Measurements from ENCODE around the gene ZNF536. TPM values are rescaled to one million over a fixed set of nuclear protein-coding genes. Genes with fewer than 3 reads are reported as not detected.

Gene ZNF536
- total and polyA plus RNA-seq, 2 of the 13 experiments (the other 11 are each of a cell fraction or from before 2014, with no cell fraction given) = not detected

DNA sequence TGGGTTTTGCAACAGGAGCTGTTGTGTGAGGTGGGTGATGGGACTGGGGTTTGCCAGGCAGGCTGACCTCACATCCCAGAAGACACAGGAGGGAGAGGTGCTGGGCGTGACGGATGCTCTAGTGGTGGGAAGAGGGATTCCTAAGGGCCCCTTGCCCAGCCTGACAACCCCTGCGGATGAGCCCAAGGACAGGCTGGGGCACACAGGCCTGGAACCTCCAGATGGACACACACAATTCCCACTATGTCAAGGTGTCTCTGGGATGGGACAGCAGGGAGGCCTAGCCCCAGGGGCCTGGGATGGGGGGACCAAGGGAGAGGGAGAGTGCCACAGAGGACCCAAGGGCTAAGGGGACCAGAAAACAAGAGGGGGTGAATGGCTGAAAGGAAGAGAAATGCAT lies 191.5 kb downstream of the ZNF536 start:
- Histone ChIP-seq H3K27me3 (ENCODE audit: control insufficient read depth in 1 of 2, insufficient read depth in 2 of 2, low read length in 2 of 2) (peaks cover 0 to 6% of the 10 kb centered on the region in 2 experiments; a peak in 1 of 5 replicates), H4K20me1 (ENCODE audit: insufficient read depth, low read length) (no peaks in the 10 kb centered on the region), H3K4me2 (ENCODE audit: low read depth, low read length) (no peak overlapping the region), H3K4me3 (replicated peaks in 1 of 3; ENCODE audit: insufficient read depth in 1 of 3, low read depth in 2 of 3, low read length in 3 of 3) (no peak overlapping the region), H3K9ac (ENCODE audit: insufficient read depth, low read depth, low read length) (no peak overlapping the region), H2AFZ (ENCODE audit: low read length) (no peak overlapping the region), H3K27ac (ENCODE audit: extremely low read length, insufficient read depth, low read length) (no peak overlapping the region), H3K4me1 (ENCODE audit: insufficient read depth, low read length) (no peaks in the 10 kb centered on the region), H3K79me2 (ENCODE audit: insufficient read depth, low read length) (no peaks in the 10 kb centered on the region), H3K9me3 (ENCODE audit: low read length) (no peaks in the 10 kb centered on the region), H3K36me3 (replicated peaks in 1 of 2; ENCODE audit: control insufficient read depth in 1 of 2, insufficient read depth in 2 of 2, low read length in 2 of 2) (no peaks in the 10 kb centered on the region)
- ATAC-seq (no peak), FAIRE-seq (no peak), DNase-seq (ENCODE audit: low spot score) (no peak)
- 23% methylated on average over 3 of the region's 3 CpGs for WGBS (ENCODE audit: low lambda C conversion rate)
- ChIA-PET POLR2A (no interaction called here), CTCF (ENCODE audit: low intra/inter-chr PET ratio, low total read pairs) (no interaction called here)
- intact Hi-C loops (cut with micrococcal nuclease; ENCODE audit: unreplicated experiment) = no loop called here
- in situ Hi-C loops (cut with HindIII; ENCODE audit: extremely low pct_ligation_motif_present, low pct_unique_long_range_greater_than_20kb) = no loop called here
- BruUV-seq (replicated peaks) = no TSS peak
- TF ChIP-seq, protein P1, sequence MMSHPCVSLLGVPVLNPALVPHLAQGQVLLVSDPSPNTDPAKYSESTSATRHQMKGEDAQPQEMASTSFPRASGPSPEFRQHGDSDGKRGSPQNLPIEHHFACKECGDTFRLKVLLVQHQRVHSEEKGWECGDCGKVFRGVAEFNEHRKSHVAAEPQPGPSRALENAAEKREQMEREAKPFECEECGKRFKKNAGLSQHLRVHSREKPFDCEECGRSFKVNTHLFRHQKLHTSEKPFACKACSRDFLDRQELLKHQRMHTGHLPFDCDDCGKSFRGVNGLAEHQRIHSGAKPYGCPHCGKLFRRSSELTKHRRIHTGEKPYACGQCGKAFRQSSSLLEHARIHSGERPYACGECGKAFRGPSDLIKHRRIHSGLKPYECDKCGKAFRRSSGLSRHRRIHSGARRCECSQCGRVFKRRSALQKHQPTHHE (CRISPR knock-in tag; IDR thresholded peaks at IDR 0.05; ENCODE audit: borderline replicate concordance) = no peak
- no peak for TF ChIP-seq HDAC2 (CRISPR knock-in tag; IDR thresholded peaks at IDR 0.05)
- no peak for TF ChIP-seq ZNF777 (CRISPR knock-in tag; IDR thresholded peaks at IDR 0.05)
- no peak for TF ChIP-seq FOSL1 (CRISPR knock-in tag; IDR thresholded peaks at IDR 0.05; ENCODE audit: borderline replicate concordance)
- TF ChIP-seq ZMYM2 (CRISPR knock-in tag; IDR thresholded peaks at IDR 0.05) = no peak
- TF ChIP-seq KMT2B (CRISPR knock-in tag; IDR thresholded peaks at IDR 0.05) = no peak
- no peak for TF ChIP-seq ESRRA (CRISPR knock-in tag; IDR thresholded peaks at IDR 0.05; ENCODE audit: low read depth)
- no peak for TF ChIP-seq MAZ (IDR thresholded peaks at IDR 0.05; ENCODE audit: borderline replicate concordance, low read depth, low read length)
- no peak for TF ChIP-seq MAZ (CRISPR knock-in tag; IDR thresholded peaks at IDR 0.05; ENCODE audit: low read depth)
